ENCODE data around the gene SLC5A10.

DNA sequence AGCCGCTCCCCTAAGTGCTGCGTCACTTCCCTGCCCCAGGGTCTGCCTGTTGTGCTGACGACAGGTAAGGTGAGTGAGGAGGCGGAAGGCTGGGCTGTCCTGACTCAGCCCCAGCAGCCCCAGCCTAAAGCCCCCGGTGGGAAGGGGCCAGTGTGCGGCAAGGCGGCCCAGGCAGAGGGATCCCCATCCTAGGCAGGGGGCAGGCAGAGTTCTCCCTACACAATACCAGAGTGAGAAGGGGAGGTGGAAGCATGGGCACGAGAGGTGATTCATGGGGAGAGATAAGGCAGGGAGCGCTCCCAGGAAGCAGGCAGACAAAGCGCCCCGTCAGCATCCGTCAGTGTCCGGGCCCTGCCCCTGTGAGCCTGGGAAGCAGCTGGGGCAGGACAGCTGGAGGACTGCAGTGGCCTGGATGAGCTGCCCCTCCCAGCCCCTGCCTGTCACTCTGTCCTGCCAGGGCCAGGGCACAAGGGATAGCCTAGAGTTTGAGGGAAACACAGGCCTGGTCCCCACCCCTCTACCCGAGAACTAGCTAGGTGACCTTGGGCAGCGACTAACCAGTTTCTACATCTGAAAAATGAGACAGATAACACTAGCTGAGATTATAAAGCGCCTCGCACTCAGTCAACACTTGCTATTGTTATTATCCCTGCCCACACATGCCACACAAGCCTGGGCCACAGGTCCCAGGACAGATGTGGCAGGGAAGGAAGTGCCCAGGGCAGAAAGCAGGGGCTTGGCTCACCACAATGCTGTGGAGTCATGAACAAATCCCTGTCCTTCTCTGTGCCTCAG lies 48.8 kb downstream of the SLC5A10 start:
- TF ChIP-seq, protein P1, sequence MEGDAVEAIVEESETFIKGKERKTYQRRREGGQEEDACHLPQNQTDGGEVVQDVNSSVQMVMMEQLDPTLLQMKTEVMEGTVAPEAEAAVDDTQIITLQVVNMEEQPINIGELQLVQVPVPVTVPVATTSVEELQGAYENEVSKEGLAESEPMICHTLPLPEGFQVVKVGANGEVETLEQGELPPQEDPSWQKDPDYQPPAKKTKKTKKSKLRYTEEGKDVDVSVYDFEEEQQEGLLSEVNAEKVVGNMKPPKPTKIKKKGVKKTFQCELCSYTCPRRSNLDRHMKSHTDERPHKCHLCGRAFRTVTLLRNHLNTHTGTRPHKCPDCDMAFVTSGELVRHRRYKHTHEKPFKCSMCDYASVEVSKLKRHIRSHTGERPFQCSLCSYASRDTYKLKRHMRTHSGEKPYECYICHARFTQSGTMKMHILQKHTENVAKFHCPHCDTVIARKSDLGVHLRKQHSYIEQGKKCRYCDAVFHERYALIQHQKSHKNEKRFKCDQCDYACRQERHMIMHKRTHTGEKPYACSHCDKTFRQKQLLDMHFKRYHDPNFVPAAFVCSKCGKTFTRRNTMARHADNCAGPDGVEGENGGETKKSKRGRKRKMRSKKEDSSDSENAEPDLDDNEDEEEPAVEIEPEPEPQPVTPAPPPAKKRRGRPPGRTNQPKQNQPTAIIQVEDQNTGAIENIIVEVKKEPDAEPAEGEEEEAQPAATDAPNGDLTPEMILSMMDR (IDR thresholded peaks at IDR 0.05), result no peak
- TF ChIP-seq EP300 (IDR thresholded peaks at IDR 0.05) (no peak), POLR2A (IDR thresholded peaks at IDR 0.05) (no peak), POLR2AphosphoS5 (IDR thresholded peaks at IDR 0.05) (no peak)
